HepG2 (cell line): ENCODE measurements around the gene PRKAG3. TPM values are rescaled to one million over a fixed set of nuclear protein-coding genes. Genes with fewer than 3 reads are reported as not detected.
A peak's percentile ranks its signal among the peaks of the same experiment; 100 is the strongest.

Source experiments
- ATAC-seq: fragments of 200-7000 bp; cut with Tn5 transposase; 3 replicates; pipeline ENCODE4 v1.9.1; 2020; ENCODE audit warnings: mild to moderate bottlenecking, moderate library complexity
- BruUV-seq: library from RNA; stranded (reverse); fragments of 400-500 nt; replicated peaks from 2 replicates; lab custom pipeline; 2021; lab: Mats Ljungman, UMichigan
- CTCF ChIA-PET: fragments of 300-600 bp; formaldehyde crosslinking; extraction: SDS; loops from one replicate; lab custom pipeline; 2021; ENCODE audit warnings: low total read pairs, inconsistent platforms, low intra/inter-chr PET ratio; lab: Yijun Ruan, JAX
- POLR2A ChIA-PET: fragments of 350-600 bp; sonication (Branson Sonifier 250); formaldehyde crosslinking; loops from one replicate; lab custom pipeline; 2020; ENCODE audit warnings: antibody characterized with exemption, inconsistent platforms; lab: Yijun Ruan, JAX
- DNase-seq: peaks from one replicate; pipeline ENCODE4 v3.0.0-alpha.2; 2015; ENCODE audit warnings: low spot score
- FAIRE-seq: peaks from 3 replicates; lab custom pipeline; 2011; peaks lifted over from hg19 to GRCh38; lab: Jason Lieb, UNC
- H2AFZ ChIP-seq: one replicate; pipeline ENCODE4 v1.6.1; 2011; ENCODE audit warnings: low read length, inconsistent platforms
- H3K27ac ChIP-seq: fragments of 300-600 bp; 3 replicates; pipeline ENCODE4 v1.8.0; 2011; ENCODE audit warnings: mixed run types, mild to moderate bottlenecking, mixed read lengths, low read length, inconsistent platforms; ENCODE audit not compliant: insufficient read depth; ENCODE audit errors: extremely low read length
- H3K27me3 ChIP-seq, 2 experiments: fragments of 200-600 bp in 1 of 2; 2 replicates in 1 of 2; 3 replicates in 1 of 2; pipeline versions ENCODE4 v1.6.0 to v1.8.0; 2011; ENCODE audit warnings: low read length in 2 of 2, mild to moderate bottlenecking in 2 of 2, moderate library complexity in 2 of 2, inconsistent platforms in 1 of 2; ENCODE audit not compliant: insufficient read depth in 2 of 2, control insufficient read depth in 1 of 2
- H3K36me3 ChIP-seq, 2 experiments: fragments of 200-600 bp in 1 of 2; replicated peaks in 1 of 2; 2 replicates in 1 of 2; 3 replicates in 1 of 2; pipeline versions ENCODE4 v1.5.1 to v1.8.0; 2011; ENCODE audit warnings: low read length in 2 of 2, inconsistent platforms in 1 of 2; ENCODE audit not compliant: insufficient read depth in 2 of 2, control insufficient read depth in 1 of 2
- H3K4me1 ChIP-seq: 2 replicates; pipeline ENCODE4 v1.5.1; 2012; ENCODE audit warnings: low read length, inconsistent platforms; ENCODE audit not compliant: insufficient read depth
- H3K4me2 ChIP-seq: 2 replicates; pipeline ENCODE4 v1.6.0; 2011; ENCODE audit warnings: low read depth, low read length, inconsistent platforms
- H3K4me3 ChIP-seq, 3 experiments: fragments of 200-600 bp in 1 of 3; sonication (generic), shearing (Covaris generic) in 1 of 3; replicated peaks in 1 of 3; 2 replicates each; pipeline ENCODE4 v1.5.1; 2011 to 2016; ENCODE audit warnings: low read length in 3 of 3, inconsistent platforms in 2 of 3, low read depth in 2 of 3, mild to moderate bottlenecking in 2 of 3, control low read depth in 1 of 3, mixed read lengths in 1 of 3; ENCODE audit not compliant: insufficient read depth in 1 of 3
- H3K79me2 ChIP-seq: one replicate; pipeline ENCODE4 v1.6.1; 2011; ENCODE audit warnings: low read length, inconsistent platforms; ENCODE audit not compliant: insufficient read depth
- H3K9ac ChIP-seq: 2 replicates; pipeline ENCODE4 v1.6.0; 2011; ENCODE audit warnings: mild to moderate bottlenecking, low read depth, low read length, inconsistent platforms; ENCODE audit not compliant: insufficient read depth
- H3K9me3 ChIP-seq: 2 replicates; pipeline ENCODE4 v1.5.1; 2012; ENCODE audit warnings: mild to moderate bottlenecking, low read length
- H4K20me1 ChIP-seq: 2 replicates; pipeline ENCODE4 v1.6.0; 2011; ENCODE audit warnings: inconsistent platforms, mild to moderate bottlenecking, low read length, moderate library complexity; ENCODE audit not compliant: insufficient read depth
- AHR ChIP-seq: IDR thresholded peaks from 2 replicates; pipeline ENCODE4 v1.6.1; 2018; ENCODE audit warnings: missing genetic modification reagents, missing compliant biosample characterization
- ARNT ChIP-seq: fragments of 450-650 bp; IDR thresholded peaks from 2 replicates; pipeline ENCODE4 v1.6.1; 2017
- IRF2 ChIP-seq: IDR thresholded peaks from 2 replicates; pipeline ENCODE4 v1.6.1; 2018; ENCODE audit warnings: missing genetic modification reagents, missing compliant biosample characterization
- MBD4 ChIP-seq: IDR thresholded peaks from 2 replicates; pipeline ENCODE4 v1.6.1; 2012; ENCODE audit warnings: low read length, inconsistent platforms, borderline replicate concordance
- PHF21A ChIP-seq: sonication (generic); formaldehyde crosslinking; IDR thresholded peaks from 2 replicates; pipeline ENCODE4 v1.5.0; 2020; ENCODE audit warnings: mild to moderate bottlenecking, missing genetic modification reagents
- RXRB ChIP-seq: IDR thresholded peaks from 2 replicates; pipeline ENCODE4 v1.6.1; 2016; ENCODE audit warnings: borderline replicate concordance, missing genetic modification reagents, missing compliant biosample characterization
- SP4 ChIP-seq: sonication (generic); formaldehyde crosslinking; IDR thresholded peaks from 2 replicates; pipeline ENCODE4 v1.8.1; 2023; ENCODE audit warnings: mild to moderate bottlenecking, missing genetic modification reagents
- ZFYVE20 ChIP-seq: sonication (generic); formaldehyde crosslinking; IDR thresholded peaks from 2 replicates; pipeline ENCODE4 v1.8.0; 2023; ENCODE audit warnings: low read depth, mild to moderate bottlenecking, moderate library complexity, missing genetic modification reagents, borderline replicate concordance
- ZNF713 ChIP-seq: sonication (generic); formaldehyde crosslinking; IDR thresholded peaks from 2 replicates; pipeline ENCODE4 v1.4.0; 2020; ENCODE audit warnings: mild to moderate bottlenecking, missing genetic modification reagents
- WGBS: methylation state at CpG from one replicate; pipeline ENCODE4 v1.1.6; 2017; ENCODE audit warnings: low lambda C conversion rate; 5-methylcytosine and 5-hydroxymethylcytosine counted together
- in situ Hi-C: cut with HindIII; loops from 2 replicates; pipeline ENCODE4 v1.10.0; 2017; ENCODE audit warnings: low pct_unique_long_range_greater_than_20kb; ENCODE audit not compliant: extremely low pct_ligation_motif_present
- intact Hi-C: fragments of 100-400 bp; cut with micrococcal nuclease; formaldehyde crosslinking; loops from one replicate; pipeline ENCODE4 v1.10.0; 2022; ENCODE audit not compliant: unreplicated experiment
- polyA plus RNA-seq, 8 experiments: library from polyadenylated mRNA; depleted of rRNA in 3 of 8; stranded (reverse) in 7 of 8; unstranded in 1 of 8; fragments of >200 nt; fragmentation: Illumina TruSeq in 4 of 8; extraction: Trizol in 4 of 8; gene quantifications; 2 replicates each; pipeline versions ENCODE4 v1.2.1 to v1.2.3, GENCODE V29; 2011 to 2016; ENCODE audit warnings: low read depth in 4 of 8, missing spikeins in 1 of 8, mixed read lengths in 1 of 8; ENCODE audit not compliant: insufficient read depth in 1 of 8
- total RNA-seq, 5 experiments: library from RNA; depleted of rRNA; stranded (reverse); fragments of >200 nt; fragmentation: Illumina TruSeq; extraction: Trizol; gene quantifications; 2 replicates each; pipeline ENCODE4 v1.2.3, GENCODE V29; 2016; ENCODE audit warnings: low read depth in 1 of 5
- TF ChIP-seq, protein P1 (sequence below): sonication (generic); formaldehyde crosslinking; IDR thresholded peaks from 2 replicates; pipeline ENCODE4 v1.5.1; 2020; ENCODE audit warnings: missing genetic modification reagents, mild to moderate bottlenecking, borderline replicate concordance
- TF ChIP-seq, protein P2 (sequence below): sonication (generic); formaldehyde crosslinking; IDR thresholded peaks from 2 replicates; pipeline ENCODE4 v1.4.0; 2020; ENCODE audit warnings: mild to moderate bottlenecking, missing genetic modification reagents
- TF ChIP-seq, protein P3 (sequence below): sonication (generic); formaldehyde crosslinking; IDR thresholded peaks from 2 replicates; pipeline ENCODE4 v1.5.1; 2020; ENCODE audit warnings: mild to moderate bottlenecking, missing genetic modification reagents, moderate library complexity

PRKAG3 gene
- total and polyA plus RNA-seq, 2 of the 13 experiments (the other 11 are each of a cell fraction or from before 2014, with no cell fraction given) = not detected

DNA sequence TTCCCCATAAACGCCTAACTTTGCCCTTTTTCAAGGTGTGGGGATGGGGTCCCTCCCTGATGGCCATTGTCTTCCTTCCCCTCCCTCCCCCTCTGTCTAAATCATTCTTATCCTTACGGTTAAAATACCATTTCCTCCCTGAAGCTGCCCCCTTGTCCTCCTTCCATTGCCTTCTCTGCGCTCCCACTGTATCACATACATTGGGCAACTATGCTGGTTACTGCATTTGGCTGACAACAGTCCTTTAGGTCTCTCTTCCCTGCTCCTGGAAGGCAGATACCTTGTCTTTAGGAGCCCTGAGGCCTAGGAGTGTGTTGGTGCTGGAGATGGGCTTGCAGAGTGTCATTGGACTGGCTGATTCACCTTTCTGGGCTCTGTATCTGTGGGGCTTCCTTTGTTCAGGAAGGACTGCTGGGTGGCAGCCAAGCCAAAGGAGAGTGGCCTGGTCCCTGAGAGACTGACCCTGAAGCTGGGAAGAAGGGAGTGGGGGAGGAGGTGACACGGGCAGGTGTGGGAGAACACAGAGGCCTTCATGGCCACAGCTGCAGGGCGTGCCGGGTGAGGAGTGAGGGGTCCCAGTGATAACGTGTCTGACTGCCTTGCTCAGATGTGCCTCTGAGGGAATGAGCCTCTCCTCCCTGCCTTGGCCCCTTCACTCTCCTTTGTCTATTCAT lies 30.2 kb upstream of the PRKAG3 start:
- H3K4me2 ChIP-seq = no peak overlapping the region
- no peak overlapping the region for H3K27ac ChIP-seq
- H3K79me2 ChIP-seq = no peaks in the 10 kb centered on the region
- no peaks in the 10 kb centered on the region for H3K36me3 ChIP-seq
- 0 out of 2 replicates have a peak, but pooled peaks have one; percentile 17 for TF ChIP-seq ZFYVE20
- no peak for TF ChIP-seq MBD4
- BruUV-seq = no TSS peak
- peaks cover 27% of the 10 kb centered on the region for H3K4me1 ChIP-seq
- WGBS = 50% methylated on average over 7 of the region's 7 CpGs
- no peak overlapping the region for H2AFZ ChIP-seq
- peaks cover 16 to 79% of the 10 kb centered on the region in 2 experiments for H3K27me3 ChIP-seq
- ChIA-PET POLR2A (no interaction called here), CTCF (no interaction called here)
- no peak overlapping the region for H3K9ac ChIP-seq
- in situ Hi-C loops = no loop called here
- ATAC-seq = no peak
- no peak for FAIRE-seq
- intact Hi-C loops = loop anchor here (10.0 kb wide), 2 partner anchors 93 to 123 kb away; partner anchors contain the start of genes CDK5R2 and FEV
- no peak overlapping the region for H3K4me3 ChIP-seq
- no peaks in the 10 kb centered on the region for H3K9me3 ChIP-seq
- H4K20me1 ChIP-seq = no peaks in the 10 kb centered on the region; the same call in 1 of the 2 replicates
- no peak for DNase-seq

DNA sequence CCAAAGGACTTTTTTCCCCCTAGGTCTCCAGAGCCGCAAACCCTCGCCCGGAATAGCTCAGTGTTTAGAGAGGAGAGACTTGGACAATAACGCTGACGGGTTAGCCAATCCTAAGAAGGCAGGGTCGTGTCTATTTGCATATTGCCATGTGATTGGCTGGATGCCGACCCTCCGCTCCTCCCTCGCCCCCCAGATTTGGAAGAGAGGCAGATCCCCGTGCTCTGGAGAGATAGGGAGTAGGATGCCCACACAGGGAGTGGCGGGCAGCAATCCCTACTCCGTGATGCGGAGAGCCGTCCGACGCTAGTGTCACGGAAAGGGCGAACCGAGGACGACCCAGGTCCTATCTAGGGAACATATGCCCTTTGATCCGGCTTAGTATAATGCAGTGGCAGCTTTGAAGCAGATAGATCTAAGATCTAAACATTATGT lies 29.4 kb upstream of the PRKAG3 start:
- Histone ChIP-seq H3K79me2 (no peaks in the 10 kb centered on the region), H3K9ac (no peak overlapping the region), H2AFZ (no peak overlapping the region), H3K4me3 (peak overlapping the region in 1 of 3 experiments; percentile 67; a peak in 1 of 6 replicates), H3K27ac (no peak overlapping the region), H3K4me2 (peak overlapping the region; percentile 56), H3K4me1 (peaks cover 27% of the 10 kb centered on the region), H3K9me3 (no peaks in the 10 kb centered on the region), H3K36me3 (no peaks in the 10 kb centered on the region), H3K27me3 (peaks cover 16 to 80% of the 10 kb centered on the region in 2 experiments), H4K20me1 (no peaks in the 10 kb centered on the region; the same call in 1 of the 2 replicates)
- DNase-seq (peak; percentile 78), ATAC-seq (peak; percentile 83), FAIRE-seq (peak; percentile 96)
- in situ Hi-C loops = no loop called here
- BruUV-seq = no TSS peak
- ChIA-PET CTCF (no interaction called here), POLR2A (no interaction called here)
- intact Hi-C loops = loop anchor here (10.0 kb wide), 2 partner anchors 94 to 124 kb away; partner anchors contain the start of genes CDK5R2 and FEV
- WGBS = 2% methylated on average over 18 of the region's 21 CpGs
- TF ChIP-seq PHF21A (CRISPR knock-in tag) (0 out of 2 replicates have a peak, but pooled peaks have one; percentile 42), SP4 (CRISPR knock-in tag) (peak; percentile 34; the same call in 1 of the 2 replicates), AHR (no peak), ZNF713 (CRISPR knock-in tag) (no peak), RXRB (CRISPR knock-in tag) (no peak), ARNT (no peak), IRF2 (CRISPR knock-in tag) (no peak)
- TF ChIP-seq, protein P1, sequence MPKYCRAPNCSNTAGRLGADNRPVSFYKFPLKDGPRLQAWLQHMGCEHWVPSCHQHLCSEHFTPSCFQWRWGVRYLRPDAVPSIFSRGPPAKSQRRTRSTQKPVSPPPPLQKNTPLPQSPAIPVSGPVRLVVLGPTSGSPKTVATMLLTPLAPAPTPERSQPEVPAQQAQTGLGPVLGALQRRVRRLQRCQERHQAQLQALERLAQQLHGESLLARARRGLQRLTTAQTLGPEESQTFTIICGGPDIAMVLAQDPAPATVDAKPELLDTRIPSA = no peak
- TF ChIP-seq, protein P2, sequence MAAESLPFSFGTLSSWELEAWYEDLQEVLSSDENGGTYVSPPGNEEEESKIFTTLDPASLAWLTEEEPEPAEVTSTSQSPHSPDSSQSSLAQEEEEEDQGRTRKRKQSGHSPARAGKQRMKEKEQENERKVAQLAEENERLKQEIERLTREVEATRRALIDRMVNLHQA (CRISPR knock-in tag) = no peak
- TF ChIP-seq, protein P3, sequence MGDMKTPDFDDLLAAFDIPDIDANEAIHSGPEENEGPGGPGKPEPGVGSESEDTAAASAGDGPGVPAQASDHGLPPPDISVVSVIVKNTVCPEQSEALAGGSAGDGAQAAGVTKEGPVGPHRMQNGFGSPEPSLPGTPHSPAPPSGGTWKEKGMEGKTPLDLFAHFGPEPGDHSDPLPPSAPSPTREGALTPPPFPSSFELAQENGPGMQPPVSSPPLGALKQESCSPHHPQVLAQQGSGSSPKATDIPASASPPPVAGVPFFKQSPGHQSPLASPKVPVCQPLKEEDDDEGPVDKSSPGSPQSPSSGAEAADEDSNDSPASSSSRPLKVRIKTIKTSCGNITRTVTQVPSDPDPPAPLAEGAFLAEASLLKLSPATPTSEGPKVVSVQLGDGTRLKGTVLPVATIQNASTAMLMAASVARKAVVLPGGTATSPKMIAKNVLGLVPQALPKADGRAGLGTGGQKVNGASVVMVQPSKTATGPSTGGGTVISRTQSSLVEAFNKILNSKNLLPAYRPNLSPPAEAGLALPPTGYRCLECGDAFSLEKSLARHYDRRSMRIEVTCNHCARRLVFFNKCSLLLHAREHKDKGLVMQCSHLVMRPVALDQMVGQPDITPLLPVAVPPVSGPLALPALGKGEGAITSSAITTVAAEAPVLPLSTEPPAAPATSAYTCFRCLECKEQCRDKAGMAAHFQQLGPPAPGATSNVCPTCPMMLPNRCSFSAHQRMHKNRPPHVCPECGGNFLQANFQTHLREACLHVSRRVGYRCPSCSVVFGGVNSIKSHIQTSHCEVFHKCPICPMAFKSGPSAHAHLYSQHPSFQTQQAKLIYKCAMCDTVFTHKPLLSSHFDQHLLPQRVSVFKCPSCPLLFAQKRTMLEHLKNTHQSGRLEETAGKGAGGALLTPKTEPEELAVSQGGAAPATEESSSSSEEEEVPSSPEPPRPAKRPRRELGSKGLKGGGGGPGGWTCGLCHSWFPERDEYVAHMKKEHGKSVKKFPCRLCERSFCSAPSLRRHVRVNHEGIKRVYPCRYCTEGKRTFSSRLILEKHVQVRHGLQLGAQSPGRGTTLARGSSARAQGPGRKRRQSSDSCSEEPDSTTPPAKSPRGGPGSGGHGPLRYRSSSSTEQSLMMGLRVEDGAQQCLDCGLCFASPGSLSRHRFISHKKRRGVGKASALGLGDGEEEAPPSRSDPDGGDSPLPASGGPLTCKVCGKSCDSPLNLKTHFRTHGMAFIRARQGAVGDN (CRISPR knock-in tag) = no peak
